GM13976 (cell line): ENCODE measurements around the gene PRRX2.
"Not testable (repeated sequence)": the region's sequence is repeated elsewhere in the genome, so short reads cannot be mapped to it uniquely, and the experiment has no call there.

Source experiments
- DNase-seq: peaks from one replicate; pipeline ENCODE4 v3.0.0; 2012; ENCODE audit warnings: low spot score
- CTCF ChIP-seq: IDR thresholded peaks from 2 replicates; pipeline ENCODE4 v1.5.1; 2012; ENCODE audit warnings: borderline replicate concordance, mild to moderate bottlenecking; ENCODE audit not compliant: insufficient read depth; ENCODE audit errors: extremely low read depth, missing control alignments, control extremely low read depth
- in situ Hi-C: fragments of 300-500 bp; cut with MboI; formaldehyde crosslinking; loops from one replicate; pipeline ENCODE4 v1.12.0; 2022; ENCODE audit warnings: low sequenced_read_pairs, mixed read lengths, inconsistent platforms; ENCODE audit not compliant: unreplicated experiment

PRRX2 gene

GRCh38 chr9:129740174-129740573, 74.7 kb downstream of the PRRX2 start:
- no peak for TF ChIP-seq CTCF
- DNase-seq, result no peak
- in situ Hi-C loops, result no loop called here

GRCh38 chr9:129740666-129741464, 75.4 kb downstream of the PRRX2 start:
- no peak for TF ChIP-seq CTCF
- no peak for DNase-seq
- in situ Hi-C loops, result no loop called here

GRCh38 chr9:129745200-129745599, 79.8 kb downstream of the PRRX2 start:
- no peak for DNase-seq
- in situ Hi-C loops, result no loop called here
- no peak for TF ChIP-seq CTCF

- in situ Hi-C loops, result no loop called here
- no peak for DNase-seq
- no peak for TF ChIP-seq CTCF
Measured at GRCh38 chr9:129746092-129746777, 80.8 kb downstream of the PRRX2 start.

GRCh38 chr9:129748249-129748648, 82.8 kb downstream of the PRRX2 start:
- in situ Hi-C loops, result no loop called here
- no peak for TF ChIP-seq CTCF
- no peak for DNase-seq

GRCh38 chr9:129749052-129749451, 83.6 kb downstream of the PRRX2 start:
- DNase-seq, in situ Hi-C loops: not testable (repeated sequence)

- in situ Hi-C loops, result no loop called here
- no peak for TF ChIP-seq CTCF
- DNase-seq, result no peak
Measured at GRCh38 chr9:129749575-129749974, 84.1 kb downstream of the PRRX2 start.
